Activated T-cell treated with anti-CD3 and anti-CD28 coated beads, Interleukin-2, amount 50 U/mL, for 24 hours (primary cell): ENCODE data around the gene FAM168A.
"Not testable (repeated sequence)": the region's sequence is repeated elsewhere in the genome, so short reads cannot be mapped to it uniquely, and the experiment has no call there.

Source experiments
- DNase-seq: peaks from one replicate; pipeline ENCODE4 v3.0.0-alpha.2; 2020
- H3K27ac Mint-ChIP-seq: 2 replicates; pipeline ENCODE4 v1.8.0; 2020; ENCODE audit warnings: mild to moderate bottlenecking, mixed read lengths
- H3K27me3 Mint-ChIP-seq: 2 replicates; pipeline ENCODE4 v1.8.0; 2020; ENCODE audit warnings: mixed read lengths
- H3K36me3 Mint-ChIP-seq: 2 replicates; pipeline ENCODE4 v1.8.0; 2020; ENCODE audit warnings: low read depth, mixed read lengths
- H3K4me1 Mint-ChIP-seq: 2 replicates; pipeline ENCODE4 v1.8.0; 2020; ENCODE audit warnings: low read depth, mixed read lengths
- H3K4me3 Mint-ChIP-seq: 2 replicates; pipeline ENCODE4 v1.8.0; 2020; ENCODE audit warnings: mild to moderate bottlenecking, moderate library complexity, mixed read lengths
- H3K9me3 Mint-ChIP-seq: 2 replicates; pipeline ENCODE4 v1.8.0; 2020; ENCODE audit warnings: mixed read lengths

Gene FAM168A

DNA sequence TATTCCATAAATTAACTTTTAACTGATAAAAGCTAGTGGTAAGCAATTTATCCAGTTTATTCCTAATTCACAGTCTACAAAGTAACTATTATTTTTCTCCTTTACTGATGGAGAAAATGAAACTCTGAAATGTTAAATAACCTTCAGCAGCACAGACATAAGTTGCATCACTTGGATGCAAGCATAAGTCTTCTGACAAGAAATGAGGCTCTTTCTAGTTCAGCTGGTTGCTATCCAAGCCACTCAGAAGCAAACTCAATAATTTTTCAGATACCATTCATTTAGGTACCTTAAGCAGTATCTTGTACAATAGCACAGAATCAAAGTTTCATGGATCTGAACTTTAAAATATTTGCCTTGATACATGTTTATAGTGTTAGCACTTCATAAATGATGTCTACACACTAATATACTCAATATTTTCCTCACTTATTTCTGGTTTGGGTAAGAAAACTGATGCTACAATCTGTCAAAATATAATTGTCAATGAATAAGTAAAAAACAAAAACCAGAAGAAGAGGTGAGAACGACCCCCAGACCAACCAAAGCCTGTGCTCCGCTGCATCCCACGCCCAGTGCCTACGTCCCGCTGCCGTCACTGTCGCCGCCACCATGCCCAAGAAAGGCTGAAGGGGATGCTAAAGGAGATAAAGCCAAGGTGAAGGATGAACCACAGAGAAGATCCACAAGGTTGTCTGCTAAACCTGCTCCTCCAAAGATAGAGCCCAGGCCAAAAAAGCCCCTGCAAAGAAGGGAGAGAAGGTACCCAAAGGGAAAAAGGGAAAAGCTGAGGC, 18.1 kb downstream of the FAM168A start:
- Mint-ChIP-seq H3K4me3 (no peak overlapping the region), H3K4me1 (peaks cover 30% of the 10 kb centered on the region), H3K9me3 (no peaks in the 10 kb centered on the region), H3K27me3 (no peaks in the 10 kb centered on the region), H3K36me3 (peaks cover 8% of the 10 kb centered on the region), H3K27ac (peak overlapping the region; percentile 13)
- no peak for DNase-seq

DNA sequence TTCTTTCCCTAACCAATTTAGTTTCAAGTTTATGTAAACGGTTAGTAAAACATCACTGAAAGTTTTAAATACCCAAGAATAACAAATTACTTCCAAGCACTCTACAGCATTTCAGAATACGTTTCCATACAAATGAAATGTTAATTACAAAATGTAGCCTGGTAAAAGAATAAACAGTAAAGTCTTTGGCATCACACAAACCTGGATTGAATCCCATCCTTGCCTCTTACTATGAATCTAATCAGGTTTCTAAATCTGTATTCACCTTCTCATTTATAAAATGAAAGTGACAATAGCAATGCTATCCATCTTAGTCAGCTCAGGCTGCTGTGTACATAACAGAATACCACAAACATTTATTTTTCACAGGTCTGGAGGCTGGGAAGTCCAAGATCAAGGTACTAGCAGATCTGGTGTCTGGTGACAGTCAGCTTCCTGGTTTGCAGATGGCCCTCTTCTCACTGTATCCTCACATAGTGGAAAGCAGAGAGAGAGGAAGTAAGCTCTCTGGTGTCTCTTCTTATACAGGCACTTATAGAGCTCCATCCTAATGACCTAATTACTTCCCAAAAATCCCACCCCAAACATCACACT, 19.2 kb downstream of the FAM168A start:
- no peak overlapping the region for H3K4me3 Mint-ChIP-seq
- H3K27me3 Mint-ChIP-seq, result no peaks in the 10 kb centered on the region
- peak overlapping the region; percentile 15 for H3K27ac Mint-ChIP-seq
- peaks cover 6% of the 10 kb centered on the region for H3K36me3 Mint-ChIP-seq
- no peaks in the 10 kb centered on the region for H3K9me3 Mint-ChIP-seq
- DNase-seq, result no peak
- H3K4me1 Mint-ChIP-seq, result peaks cover 30% of the 10 kb centered on the region

DNA sequence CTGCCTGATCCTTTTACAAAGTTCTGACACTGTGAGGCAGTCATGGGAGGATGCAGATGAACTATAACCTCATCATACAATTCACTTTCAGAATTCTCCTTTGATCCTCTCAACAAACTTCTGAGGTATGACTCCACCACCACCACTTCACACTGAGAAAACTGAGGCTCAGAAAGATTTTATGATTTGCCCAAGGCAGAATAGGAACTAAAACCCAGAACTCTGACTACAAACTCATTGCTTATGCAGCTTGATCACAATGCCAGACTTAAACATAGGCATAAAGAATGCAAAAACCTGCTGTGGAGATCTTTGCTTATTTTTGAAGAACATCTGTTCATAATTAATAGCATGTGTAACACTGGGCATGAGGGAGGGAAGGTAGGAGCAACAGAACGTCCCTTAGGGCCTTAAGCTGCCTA, 20.4 kb downstream of the FAM168A start:
- H3K36me3 Mint-ChIP-seq, result peaks cover 4% of the 10 kb centered on the region
- peak overlapping the region; percentile 5 for H3K27ac Mint-ChIP-seq
- H3K4me1 Mint-ChIP-seq, result peaks cover 30% of the 10 kb centered on the region
- H3K27me3 Mint-ChIP-seq, result no peaks in the 10 kb centered on the region
- no peaks in the 10 kb centered on the region for H3K9me3 Mint-ChIP-seq
- no peak for DNase-seq
- H3K4me3 Mint-ChIP-seq, result no peak overlapping the region

DNA sequence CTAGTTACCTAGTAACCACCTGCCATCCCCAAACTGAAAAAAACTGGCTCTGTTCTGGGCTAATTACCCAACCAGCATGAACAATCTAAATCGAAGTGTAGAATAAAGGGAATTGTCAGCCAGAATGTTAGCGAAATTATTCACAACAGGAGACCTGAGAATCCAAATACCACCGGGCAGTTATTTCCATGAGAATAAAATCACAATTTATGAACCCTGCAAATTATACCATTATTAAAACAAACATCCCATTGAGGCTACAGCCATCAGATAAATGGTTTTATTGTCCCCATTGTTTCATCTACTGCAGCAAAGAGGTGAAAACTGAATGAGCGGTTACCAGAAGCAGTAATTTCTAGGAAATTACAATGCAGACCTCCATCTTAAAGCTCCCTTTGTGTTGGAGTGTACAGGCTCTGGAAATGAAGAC, 21.7 kb downstream of the FAM168A start:
- H3K4me3 Mint-ChIP-seq, result no peak overlapping the region
- no peaks in the 10 kb centered on the region for H3K9me3 Mint-ChIP-seq
- H3K4me1 Mint-ChIP-seq, result peaks cover 30% of the 10 kb centered on the region
- no peak for DNase-seq
- H3K27ac Mint-ChIP-seq, result no peak overlapping the region
- no peaks in the 10 kb centered on the region for H3K27me3 Mint-ChIP-seq
- H3K36me3 Mint-ChIP-seq, result peaks cover 4% of the 10 kb centered on the region

DNA sequence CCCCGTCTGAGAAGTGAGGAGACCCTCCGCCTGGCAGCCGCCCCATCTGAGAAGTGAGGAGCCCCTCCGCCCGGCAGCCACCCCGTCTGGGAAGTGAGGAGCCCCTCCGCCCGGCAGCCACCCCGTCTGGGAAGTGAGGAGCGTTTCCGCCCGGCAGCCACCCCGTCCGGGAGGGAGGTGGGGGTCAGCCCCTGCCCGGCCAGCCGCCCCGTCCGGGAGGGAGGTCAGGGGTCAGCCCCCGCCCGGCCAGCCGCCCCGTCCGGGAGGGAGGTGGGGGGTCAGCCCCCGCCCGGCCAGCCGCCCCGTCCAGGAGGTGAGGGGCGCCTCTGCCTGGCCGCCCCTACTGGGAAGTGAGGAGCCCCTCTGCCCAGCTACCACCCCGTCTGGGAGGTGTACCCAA, 25.9 kb downstream of the FAM168A start:
- DNase-seq, H3K4me3 Mint-ChIP-seq, H3K27me3 Mint-ChIP-seq, H3K27ac Mint-ChIP-seq, H3K4me1 Mint-ChIP-seq, H3K9me3 Mint-ChIP-seq: not testable (repeated sequence)
- peaks cover 18% of the 10 kb centered on the region for H3K36me3 Mint-ChIP-seq

DNA sequence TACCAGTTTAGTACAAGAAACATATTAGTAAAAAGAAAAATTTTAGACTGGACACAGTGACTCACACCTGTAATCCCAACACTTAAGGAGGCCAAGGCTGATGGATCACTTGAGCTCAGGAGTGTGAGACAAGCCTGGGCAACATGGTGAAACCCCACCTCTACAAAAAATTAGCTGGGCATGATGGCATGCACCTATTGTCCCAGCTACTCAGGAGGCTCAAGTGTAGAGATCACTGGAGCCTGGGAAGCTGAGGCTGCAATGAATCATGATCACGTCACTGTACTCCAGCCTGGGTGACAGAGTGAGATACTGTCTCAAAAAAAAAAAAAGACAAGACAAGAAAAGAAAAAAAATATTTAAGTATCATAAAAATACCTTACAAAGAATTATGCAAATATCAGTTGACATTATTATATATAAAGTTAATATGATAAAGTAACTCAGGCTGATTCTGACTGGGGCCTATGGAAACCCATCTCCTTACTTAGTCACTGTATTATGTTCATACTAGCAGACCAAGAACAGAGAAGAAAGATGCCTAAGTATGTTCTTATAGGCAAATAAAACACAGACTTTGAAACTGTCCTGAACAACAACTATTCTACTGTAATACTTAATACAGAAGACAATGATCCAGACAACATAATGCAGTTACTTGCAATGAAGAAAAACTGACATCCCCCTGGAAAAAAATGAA, 27.3 kb downstream of the FAM168A start:
- Mint-ChIP-seq H3K27me3 (no peaks in the 10 kb centered on the region), H3K9me3 (no peaks in the 10 kb centered on the region), H3K36me3 (peaks cover 20% of the 10 kb centered on the region), H3K4me1 (no peaks in the 10 kb centered on the region), H3K27ac (no peak overlapping the region), H3K4me3 (no peak overlapping the region)
- DNase-seq, result no peak

DNA sequence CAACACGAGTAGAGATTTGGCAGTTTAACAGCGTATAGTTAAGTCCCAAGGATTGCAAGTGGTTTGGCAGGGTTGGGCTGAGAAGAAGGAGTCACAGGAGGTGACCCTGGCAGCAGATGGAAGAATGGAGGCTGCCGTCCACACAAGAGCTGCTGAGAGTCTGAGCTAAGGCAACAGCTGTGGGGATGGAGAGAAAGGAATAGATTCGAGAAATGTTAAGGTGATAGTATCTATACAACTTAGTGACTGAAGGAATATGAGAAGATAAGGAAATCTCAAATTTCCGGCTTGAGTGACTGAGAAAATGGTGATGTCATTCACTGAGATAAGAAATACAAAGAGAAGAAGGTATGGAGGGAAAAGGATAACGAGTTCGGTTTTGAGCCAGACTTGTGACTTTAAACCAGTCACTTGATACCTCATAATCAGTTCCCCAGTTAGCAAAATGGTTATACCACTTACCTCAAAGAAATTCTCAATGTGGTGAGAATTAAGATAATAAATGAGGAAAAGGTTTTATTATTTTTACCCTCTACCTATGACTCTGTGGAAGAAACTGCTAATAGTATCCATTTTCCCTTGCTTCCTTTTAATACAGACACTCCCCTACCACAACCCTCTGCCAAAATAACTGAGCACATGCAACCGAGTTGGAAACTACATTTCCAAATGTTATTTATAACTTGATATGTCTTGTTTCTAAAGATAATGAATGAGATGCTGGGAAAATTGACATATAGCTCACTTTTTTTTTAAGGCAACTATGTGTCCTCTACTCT, 30.7 kb downstream of the FAM168A start:
- Mint-ChIP-seq H3K27me3 (no peaks in the 10 kb centered on the region), H3K27ac (no peak overlapping the region), H3K9me3 (no peaks in the 10 kb centered on the region), H3K4me1 (peaks cover 4% of the 10 kb centered on the region), H3K4me3 (no peak overlapping the region), H3K36me3 (peaks cover 20% of the 10 kb centered on the region)
- no peak for DNase-seq

DNA sequence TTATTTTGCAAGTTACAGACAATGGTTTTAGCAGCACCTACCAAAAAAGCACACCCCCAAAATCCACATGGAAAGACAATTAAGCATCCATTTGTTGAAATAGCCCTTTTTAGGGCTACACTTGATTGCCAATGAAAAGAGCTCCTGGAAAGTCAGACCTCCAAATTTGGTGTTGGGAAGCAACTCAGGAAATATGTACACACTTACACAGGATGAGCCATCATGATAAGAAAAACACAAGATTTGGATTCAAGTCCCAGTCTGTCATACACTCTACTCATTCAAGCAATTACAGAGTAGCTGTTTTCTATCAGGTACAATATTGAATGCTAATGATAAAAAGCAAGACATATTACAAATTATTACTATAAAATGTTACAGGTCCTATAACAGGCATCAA, 31.5 kb downstream of the FAM168A start:
- no peak overlapping the region for H3K4me3 Mint-ChIP-seq
- no peak for DNase-seq
- H3K27ac Mint-ChIP-seq, result no peak overlapping the region
- H3K4me1 Mint-ChIP-seq, result peaks cover 4% of the 10 kb centered on the region
- H3K36me3 Mint-ChIP-seq, result peaks cover 20% of the 10 kb centered on the region
- H3K27me3 Mint-ChIP-seq, result no peaks in the 10 kb centered on the region
- H3K9me3 Mint-ChIP-seq, result no peaks in the 10 kb centered on the region

DNA sequence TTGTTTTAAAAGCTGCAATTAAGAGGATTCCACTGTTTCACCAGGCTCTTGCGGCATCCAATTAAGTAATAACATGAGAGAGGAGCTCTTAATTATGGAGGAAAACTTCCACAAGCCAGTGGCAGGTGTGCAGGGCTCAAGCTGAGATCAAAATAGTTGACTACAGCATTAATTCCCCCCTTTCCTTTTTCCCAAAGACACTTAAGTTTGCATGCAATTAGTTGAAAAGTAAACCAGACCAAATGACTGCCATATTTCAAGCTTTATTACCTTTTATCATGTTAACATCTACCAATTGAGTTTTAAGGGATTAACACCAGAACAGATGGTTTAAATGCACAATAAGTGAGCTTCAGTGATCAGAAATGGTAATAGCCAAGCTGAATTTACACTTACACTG, 32.1 kb downstream of the FAM168A start:
- Mint-ChIP-seq H3K36me3 (peaks cover 20% of the 10 kb centered on the region), H3K4me3 (no peak overlapping the region), H3K4me1 (peaks cover 4% of the 10 kb centered on the region), H3K9me3 (no peaks in the 10 kb centered on the region), H3K27ac (no peak overlapping the region), H3K27me3 (no peaks in the 10 kb centered on the region)
- no peak for DNase-seq

DNA sequence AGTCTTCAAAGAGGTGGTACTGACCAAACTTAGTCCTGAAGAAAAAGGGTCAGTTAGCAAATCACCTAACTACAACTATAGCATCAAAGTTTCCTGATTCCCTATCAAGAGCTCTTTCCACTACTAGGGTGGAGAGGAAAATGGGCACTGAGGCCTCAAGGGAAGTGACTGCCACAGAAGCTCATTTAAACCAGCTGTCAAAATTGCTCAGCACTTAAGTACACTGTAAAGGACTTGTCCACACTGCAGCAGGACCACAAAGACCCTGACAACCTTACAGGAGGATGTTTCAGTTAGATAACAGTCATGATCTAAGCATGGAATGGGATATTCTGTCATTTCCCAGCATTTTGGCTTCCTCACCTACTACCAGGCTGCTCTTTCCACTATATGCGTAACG, 33.0 kb downstream of the FAM168A start:
- no peaks in the 10 kb centered on the region for H3K27me3 Mint-ChIP-seq
- no peak overlapping the region for H3K4me3 Mint-ChIP-seq
- peaks cover 4% of the 10 kb centered on the region for H3K4me1 Mint-ChIP-seq
- H3K36me3 Mint-ChIP-seq, result peaks cover 18% of the 10 kb centered on the region
- no peak for DNase-seq
- H3K27ac Mint-ChIP-seq, result no peak overlapping the region
- H3K9me3 Mint-ChIP-seq, result no peaks in the 10 kb centered on the region

DNA sequence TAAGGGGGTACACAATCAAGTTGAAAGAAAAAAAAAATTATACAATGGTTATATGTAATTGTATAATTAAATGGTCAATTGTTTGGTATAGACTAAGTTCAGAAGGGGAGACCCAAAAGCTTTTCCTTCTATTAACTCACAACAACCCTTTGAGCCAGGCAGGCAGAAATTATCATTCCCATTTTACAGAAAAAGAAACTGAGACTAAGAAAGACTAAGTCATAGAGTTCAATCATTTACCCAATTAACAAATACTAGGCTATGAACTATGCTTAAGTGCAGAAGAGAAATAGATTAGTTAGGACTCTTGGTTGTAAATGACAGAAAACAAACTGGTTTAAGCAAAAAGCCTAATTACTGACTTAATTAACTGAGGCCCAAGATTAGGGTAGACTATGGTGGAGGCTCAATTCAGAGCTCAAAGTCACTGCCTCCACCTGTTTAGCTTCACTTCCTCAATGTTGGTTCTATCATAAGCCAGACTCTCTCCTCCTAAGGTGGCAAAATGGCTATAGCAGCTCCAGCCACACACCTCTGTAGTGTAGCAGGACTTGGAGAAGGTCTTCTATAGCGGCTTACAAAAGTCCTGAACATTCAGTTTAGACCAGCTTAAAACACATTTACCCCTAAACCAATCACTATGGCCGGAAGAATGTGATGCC, 34.2 kb downstream of the FAM168A start:
- H3K36me3 Mint-ChIP-seq, result peaks cover 16% of the 10 kb centered on the region
- H3K4me1 Mint-ChIP-seq, result peaks cover 4% of the 10 kb centered on the region
- H3K27me3 Mint-ChIP-seq, result no peaks in the 10 kb centered on the region
- H3K9me3 Mint-ChIP-seq, result no peaks in the 10 kb centered on the region
- no peak overlapping the region for H3K27ac Mint-ChIP-seq
- no peak overlapping the region for H3K4me3 Mint-ChIP-seq
- DNase-seq, result no peak

DNA sequence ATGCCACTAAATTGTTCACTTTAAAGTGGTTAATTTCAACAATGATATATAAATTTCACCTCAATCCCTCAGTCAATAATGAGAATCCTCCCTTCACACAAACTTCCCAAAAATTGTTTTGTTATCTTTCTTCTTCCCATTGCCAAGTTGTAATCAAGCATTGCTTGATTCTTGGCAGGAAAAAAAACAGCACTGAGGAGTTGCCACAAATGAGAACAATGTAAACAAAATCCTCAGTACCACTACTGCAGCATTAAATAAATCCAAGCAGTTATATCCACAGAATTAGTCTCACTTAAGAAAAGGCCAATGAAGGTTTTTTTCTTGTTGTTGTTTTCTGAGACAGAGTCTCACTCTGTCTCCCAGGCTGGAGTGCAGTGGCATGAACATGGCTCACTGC, 38.2 kb downstream of the FAM168A start:
- peaks cover 8% of the 10 kb centered on the region for H3K36me3 Mint-ChIP-seq
- H3K9me3 Mint-ChIP-seq, result no peaks in the 10 kb centered on the region
- H3K4me3 Mint-ChIP-seq, result no peak overlapping the region
- no peak for DNase-seq
- no peaks in the 10 kb centered on the region for H3K27me3 Mint-ChIP-seq
- H3K27ac Mint-ChIP-seq, result no peak overlapping the region
- peaks cover 1% of the 10 kb centered on the region for H3K4me1 Mint-ChIP-seq

DNA sequence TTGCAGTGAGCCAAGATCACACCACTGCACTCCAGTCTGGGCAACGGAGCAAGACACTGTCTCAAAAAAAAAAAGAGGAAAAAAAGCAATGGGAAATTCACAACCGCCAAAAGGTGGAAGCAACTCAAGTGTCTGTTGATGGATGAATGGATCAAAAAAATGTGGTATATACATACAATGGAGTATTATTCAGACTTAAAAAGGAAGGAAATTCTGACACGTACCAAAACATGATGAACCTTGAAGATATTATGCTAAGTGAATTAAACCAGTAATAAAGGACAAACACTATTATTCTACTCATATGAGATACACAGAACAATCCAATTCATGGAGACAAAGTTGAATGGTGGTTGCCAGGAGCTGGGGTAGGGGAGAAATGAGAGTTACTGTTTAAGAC, 40.9 kb downstream of the FAM168A start:
- Mint-ChIP-seq H3K4me3 (no peak overlapping the region), H3K36me3 (peaks cover 8% of the 10 kb centered on the region), H3K27ac (no peak overlapping the region), H3K9me3 (no peaks in the 10 kb centered on the region), H3K27me3 (no peaks in the 10 kb centered on the region), H3K4me1 (peaks cover 2% of the 10 kb centered on the region)
- no peak for DNase-seq

DNA sequence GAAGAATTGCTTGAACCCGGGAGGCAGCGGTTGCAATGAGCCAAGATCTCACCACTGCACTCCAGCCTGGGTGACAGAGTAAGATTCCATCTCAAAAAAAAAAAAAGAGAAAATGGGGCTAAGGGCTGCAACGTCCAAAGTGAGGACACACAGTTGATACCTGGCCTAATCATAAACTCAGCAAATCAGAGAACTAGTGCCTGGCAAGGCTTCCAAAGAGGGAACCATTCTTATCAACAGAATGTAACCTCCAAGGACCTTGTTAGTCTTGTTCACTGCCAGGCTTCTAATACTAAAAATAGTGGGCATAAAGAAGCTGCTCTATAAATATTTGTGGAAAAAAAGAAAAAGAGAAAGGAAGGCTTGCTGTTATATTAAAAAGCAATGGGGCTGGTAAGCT, 42.3 kb downstream of the FAM168A start:
- Mint-ChIP-seq H3K27me3 (no peaks in the 10 kb centered on the region), H3K4me1 (peaks cover 16% of the 10 kb centered on the region), H3K9me3 (no peaks in the 10 kb centered on the region), H3K36me3 (peaks cover 8% of the 10 kb centered on the region), H3K27ac (no peak overlapping the region), H3K4me3 (no peak overlapping the region)
- DNase-seq, result no peak
